DOHH2 (cell line): ENCODE measurements around the gene LIN37.
"Not testable (repeated sequence)": the region's sequence is repeated elsewhere in the genome, so short reads cannot be mapped to it uniquely, and the experiment has no call there.

Experiments
- H3F3A ChIP-seq: fragments of 200-600 bp; sonication (generic), shearing (Covaris generic); 2 replicates; pipeline ENCODE4 v1.6.0; 2016; ENCODE audit warnings: antibody characterized with exemption, mild to moderate bottlenecking; ENCODE audit not compliant: control insufficient read depth, insufficient read depth
- H3K27ac ChIP-seq: fragments of 200-600 bp; sonication (generic); 2 replicates; pipeline ENCODE4 v1.5.1; 2014; ENCODE audit warnings: low read depth, mild to moderate bottlenecking, low read length, moderate library complexity
- H3K27me3 ChIP-seq: fragments of 200-600 bp; sonication (generic); 2 replicates; pipeline ENCODE4 v1.6.1; 2014; ENCODE audit warnings: mild to moderate bottlenecking, low read length, mixed read lengths; ENCODE audit not compliant: control insufficient read depth
- H3K36me3 ChIP-seq: fragments of 200-600 bp; sonication (generic); 2 replicates; pipeline ENCODE4 v1.6.1; 2014; ENCODE audit warnings: mild to moderate bottlenecking, low read length, moderate library complexity, mixed read lengths; ENCODE audit not compliant: control insufficient read depth
- H3K4me1 ChIP-seq: fragments of 200-600 bp; sonication (generic); 2 replicates; pipeline ENCODE4 v1.6.1; 2014; ENCODE audit warnings: mild to moderate bottlenecking, low read length, mixed read lengths; ENCODE audit not compliant: control insufficient read depth
- H3K4me2 ChIP-seq: fragments of 200-600 bp; sonication (generic); 2 replicates; pipeline ENCODE4 v1.6.0; 2014; ENCODE audit warnings: mild to moderate bottlenecking, low read length, moderate library complexity
- H3K4me3 ChIP-seq: fragments of 200-600 bp; sonication (generic); 2 replicates; pipeline ENCODE4 v1.5.1; 2014; ENCODE audit warnings: mild to moderate bottlenecking, low read length, mixed read lengths
- H3K79me2 ChIP-seq: fragments of 200-600 bp; sonication (generic); 2 replicates; pipeline ENCODE4 v1.6.1; 2014; ENCODE audit warnings: mild to moderate bottlenecking, low read length, mixed read lengths; ENCODE audit not compliant: control insufficient read depth
- H3K9me2 ChIP-seq: fragments of 200-600 bp; sonication (generic); replicated peaks from 2 replicates; pipeline ENCODE4 v1.6.1; 2014; ENCODE audit warnings: mild to moderate bottlenecking, low read length, mixed read lengths; ENCODE audit not compliant: control insufficient read depth
- H3K9me3 ChIP-seq: fragments of 200-600 bp; sonication (generic); 2 replicates; pipeline ENCODE4 v1.6.1; 2014; ENCODE audit warnings: antibody characterized with exemption, low read length, mixed read lengths; ENCODE audit not compliant: control insufficient read depth, insufficient read depth
- H4K20me1 ChIP-seq: fragments of 200-600 bp; sonication (generic); 2 replicates; pipeline ENCODE4 v1.6.0; 2014; ENCODE audit warnings: low read depth, mild to moderate bottlenecking, antibody characterized with exemption, low read length, moderate library complexity; ENCODE audit not compliant: control insufficient read depth, insufficient read depth
- EZH2phosphoT487 ChIP-seq: fragments of 200-600 bp; sonication (generic); IDR thresholded peaks from 2 replicates; pipeline ENCODE4 v1.6.1; 2017; ENCODE audit warnings: borderline replicate concordance, mild to moderate bottlenecking, antibody characterized with exemption, low read length, moderate library complexity, mixed read lengths
- TF ChIP-seq, protein P1 (sequence below): fragments of 200-600 bp; sonication (generic); IDR thresholded peaks from one replicate; pipeline ENCODE4 v1.5.1; 2014; ENCODE audit warnings: antibody characterized with exemption, mild to moderate bottlenecking, low read depth, low read length; ENCODE audit not compliant: poor library complexity, severe bottlenecking

The LIN37 gene

DNA sequence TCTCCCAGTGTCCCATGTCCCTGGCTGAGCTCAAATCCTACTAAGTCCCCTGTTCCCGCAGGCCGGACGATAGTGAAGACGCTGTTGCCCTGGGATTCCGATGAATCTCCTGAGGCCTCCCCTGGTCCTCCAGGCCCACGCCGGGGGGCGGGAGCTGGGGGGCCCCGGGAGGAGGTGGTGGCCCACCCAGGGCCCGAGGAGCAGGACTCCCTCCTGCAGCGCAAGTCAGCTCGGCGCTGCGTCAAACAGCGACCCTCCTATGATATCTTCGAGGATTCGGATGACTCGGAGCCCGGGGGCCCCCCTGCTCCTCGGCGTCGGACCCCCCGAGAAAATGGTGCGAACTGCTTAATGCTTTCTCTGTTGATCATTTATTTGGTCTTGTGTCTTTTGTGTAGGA lies 24.7 kb upstream of the LIN37 start:
- Histone ChIP-seq H3K27ac (no peak overlapping the region), H3K9me3 (no peaks in the 10 kb centered on the region), H3K4me2 (no peak overlapping the region), H3K9me2 (no peaks in the 10 kb centered on the region), H3K36me3 (peaks cover 84% of the 10 kb centered on the region), H3K79me2 (peaks cover 33% of the 10 kb centered on the region), H3K4me1 (peaks cover 11% of the 10 kb centered on the region), H3F3A (no peaks in the 10 kb centered on the region), H3K27me3 (no peaks in the 10 kb centered on the region), H4K20me1 (peaks cover 8% of the 10 kb centered on the region; the same call in 1 of the 2 replicates), H3K4me3 (no peak overlapping the region)
- TF ChIP-seq, protein P1, sequence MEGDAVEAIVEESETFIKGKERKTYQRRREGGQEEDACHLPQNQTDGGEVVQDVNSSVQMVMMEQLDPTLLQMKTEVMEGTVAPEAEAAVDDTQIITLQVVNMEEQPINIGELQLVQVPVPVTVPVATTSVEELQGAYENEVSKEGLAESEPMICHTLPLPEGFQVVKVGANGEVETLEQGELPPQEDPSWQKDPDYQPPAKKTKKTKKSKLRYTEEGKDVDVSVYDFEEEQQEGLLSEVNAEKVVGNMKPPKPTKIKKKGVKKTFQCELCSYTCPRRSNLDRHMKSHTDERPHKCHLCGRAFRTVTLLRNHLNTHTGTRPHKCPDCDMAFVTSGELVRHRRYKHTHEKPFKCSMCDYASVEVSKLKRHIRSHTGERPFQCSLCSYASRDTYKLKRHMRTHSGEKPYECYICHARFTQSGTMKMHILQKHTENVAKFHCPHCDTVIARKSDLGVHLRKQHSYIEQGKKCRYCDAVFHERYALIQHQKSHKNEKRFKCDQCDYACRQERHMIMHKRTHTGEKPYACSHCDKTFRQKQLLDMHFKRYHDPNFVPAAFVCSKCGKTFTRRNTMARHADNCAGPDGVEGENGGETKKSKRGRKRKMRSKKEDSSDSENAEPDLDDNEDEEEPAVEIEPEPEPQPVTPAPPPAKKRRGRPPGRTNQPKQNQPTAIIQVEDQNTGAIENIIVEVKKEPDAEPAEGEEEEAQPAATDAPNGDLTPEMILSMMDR: no peak
- no peak for TF ChIP-seq EZH2phosphoT487

DNA sequence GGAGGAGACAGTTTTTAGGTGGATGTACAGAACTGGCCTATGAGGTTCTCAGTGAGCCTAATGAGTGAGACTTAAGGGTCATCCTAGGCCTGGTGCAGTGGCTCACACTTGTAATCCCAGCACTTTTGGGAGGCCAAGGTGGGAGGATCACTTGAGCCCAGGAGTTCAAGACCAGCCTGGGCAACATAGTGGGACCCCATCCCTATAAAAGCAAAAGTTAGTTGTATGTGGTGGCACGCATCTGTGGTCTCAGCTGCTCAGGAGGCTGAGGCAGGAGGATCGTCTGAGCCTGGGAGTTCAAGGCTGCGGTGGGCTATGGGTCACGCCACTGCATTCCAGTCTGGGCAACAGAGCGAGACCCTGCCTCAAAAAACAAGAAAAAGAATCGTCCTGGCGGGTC lies 24.2 kb upstream of the LIN37 start:
- H3K27ac ChIP-seq, H3K9me3 ChIP-seq, H3F3A ChIP-seq, H3K4me2 ChIP-seq, H3K4me1 ChIP-seq, H4K20me1 ChIP-seq, H3K4me3 ChIP-seq, H3K9me2 ChIP-seq, H3K27me3 ChIP-seq: not testable (repeated sequence)
- H3K36me3 ChIP-seq: peaks cover 89% of the 10 kb centered on the region
- H3K79me2 ChIP-seq: peaks cover 28% of the 10 kb centered on the region

DNA sequence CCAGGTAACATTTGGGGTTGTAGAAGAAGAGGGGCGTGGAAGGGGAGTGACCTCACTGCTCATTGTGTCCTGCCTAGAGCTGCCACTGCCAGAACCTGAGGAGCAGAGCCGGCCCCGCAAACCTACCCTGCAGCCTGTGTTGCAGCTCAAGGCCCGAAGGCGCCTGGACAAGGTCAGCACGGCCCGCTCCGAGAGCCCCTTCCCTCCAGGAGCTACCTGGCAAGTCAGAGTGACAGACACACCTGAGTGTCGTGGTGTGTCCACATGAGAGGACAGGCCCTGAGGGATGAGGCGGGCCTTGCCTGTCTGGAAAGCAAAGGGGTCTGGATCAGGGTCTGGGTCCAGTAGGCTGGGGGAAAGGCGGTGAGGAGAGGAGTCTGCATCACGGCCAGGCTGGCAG lies 23.8 kb upstream of the LIN37 start:
- Histone ChIP-seq H3K27ac (no peak overlapping the region), H4K20me1 (0 out of 2 replicates have a peak, but pooled peaks cover 4% of the 10 kb centered on the region), H3K27me3 (no peaks in the 10 kb centered on the region), H3K4me3 (no peak overlapping the region), H3F3A (no peaks in the 10 kb centered on the region), H3K9me2 (no peaks in the 10 kb centered on the region), H3K36me3 (peaks cover 90% of the 10 kb centered on the region), H3K79me2 (peaks cover 24% of the 10 kb centered on the region), H3K9me3 (no peaks in the 10 kb centered on the region), H3K4me2 (no peak overlapping the region), H3K4me1 (peaks cover 3% of the 10 kb centered on the region)
- TF ChIP-seq, protein P1: no peak
- no peak for TF ChIP-seq EZH2phosphoT487

DNA sequence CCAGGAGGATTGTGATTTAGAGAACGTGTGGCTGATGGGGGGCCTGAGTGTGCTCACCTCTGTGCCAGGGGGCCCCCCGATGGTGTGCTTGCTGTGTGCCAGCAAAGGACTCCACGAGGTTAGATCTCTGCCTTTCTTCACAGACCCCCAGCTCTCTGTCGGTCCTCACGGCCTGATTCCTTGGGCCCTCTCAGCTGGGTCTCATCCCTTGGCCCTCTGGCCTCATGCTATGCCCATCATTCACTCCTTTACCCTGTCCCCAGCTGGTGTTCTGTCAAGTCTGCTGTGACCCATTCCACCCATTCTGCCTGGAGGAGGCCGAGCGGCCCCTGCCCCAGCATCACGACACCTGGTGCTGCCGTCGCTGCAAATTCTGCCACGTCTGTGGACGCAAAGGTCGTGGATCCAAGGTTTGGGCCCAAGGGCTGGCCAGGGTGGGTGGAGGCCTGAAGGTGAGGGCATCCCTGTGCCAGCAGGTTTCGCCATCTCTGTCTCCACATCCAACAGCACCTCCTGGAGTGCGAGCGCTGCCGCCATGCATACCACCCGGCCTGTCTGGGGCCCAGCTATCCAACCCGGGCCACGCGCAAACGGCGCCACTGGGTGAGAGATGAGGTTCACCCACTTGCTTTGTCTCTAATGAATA lies 23.0 kb upstream of the LIN37 start:
- Histone ChIP-seq H3K4me2 (no peak overlapping the region), H3K36me3 (peaks cover 89% of the 10 kb centered on the region), H3K4me3 (no peak overlapping the region), H3K9me2 (no peaks in the 10 kb centered on the region), H3K4me1 (no peaks in the 10 kb centered on the region), H3K27me3 (no peaks in the 10 kb centered on the region), H3K27ac (no peak overlapping the region), H3K79me2 (peaks cover 16% of the 10 kb centered on the region), H4K20me1 (no peaks in the 10 kb centered on the region), H3K9me3 (no peaks in the 10 kb centered on the region), H3F3A (no peaks in the 10 kb centered on the region)
- TF ChIP-seq, protein P1: no peak
- TF ChIP-seq EZH2phosphoT487: no peak
